HG03354 (cell line): ENCODE measurements around the gene MAFF.

Experiments used
- ATAC-seq: cut with Tn5 transposase; IDR thresholded peaks from one replicate; pipeline ENCODE4 v1.9.1; 2021; ENCODE audit warnings: mild to moderate bottlenecking; ENCODE audit not compliant: unreplicated experiment, poor library complexity, severe bottlenecking

MAFF gene

DNA sequence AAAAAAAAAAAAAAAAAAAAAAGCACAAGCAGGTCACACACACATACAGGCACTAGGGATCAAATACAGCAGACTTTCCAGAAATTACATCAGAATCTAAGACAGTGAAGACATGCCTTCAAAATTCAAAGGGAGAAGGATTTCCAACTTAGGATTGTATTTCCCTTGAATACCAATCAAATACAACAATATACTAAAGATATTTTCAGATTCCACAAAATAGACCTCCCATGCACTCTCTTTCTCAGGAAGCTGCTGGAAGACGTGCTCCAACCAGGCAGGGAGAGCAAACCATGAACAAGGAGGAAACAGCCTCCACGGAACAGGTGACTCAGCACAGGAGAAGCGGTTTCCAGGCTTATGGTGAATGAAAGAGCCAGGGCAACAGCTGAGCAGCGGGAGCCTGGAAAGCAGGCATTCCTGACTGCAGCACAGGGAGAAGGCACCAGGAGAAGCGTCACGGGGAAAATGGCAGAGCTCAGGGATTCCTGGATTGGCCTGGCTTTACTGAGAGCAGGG lies 39.0 kb downstream of the MAFF start:
- ATAC-seq = no peak

DNA sequence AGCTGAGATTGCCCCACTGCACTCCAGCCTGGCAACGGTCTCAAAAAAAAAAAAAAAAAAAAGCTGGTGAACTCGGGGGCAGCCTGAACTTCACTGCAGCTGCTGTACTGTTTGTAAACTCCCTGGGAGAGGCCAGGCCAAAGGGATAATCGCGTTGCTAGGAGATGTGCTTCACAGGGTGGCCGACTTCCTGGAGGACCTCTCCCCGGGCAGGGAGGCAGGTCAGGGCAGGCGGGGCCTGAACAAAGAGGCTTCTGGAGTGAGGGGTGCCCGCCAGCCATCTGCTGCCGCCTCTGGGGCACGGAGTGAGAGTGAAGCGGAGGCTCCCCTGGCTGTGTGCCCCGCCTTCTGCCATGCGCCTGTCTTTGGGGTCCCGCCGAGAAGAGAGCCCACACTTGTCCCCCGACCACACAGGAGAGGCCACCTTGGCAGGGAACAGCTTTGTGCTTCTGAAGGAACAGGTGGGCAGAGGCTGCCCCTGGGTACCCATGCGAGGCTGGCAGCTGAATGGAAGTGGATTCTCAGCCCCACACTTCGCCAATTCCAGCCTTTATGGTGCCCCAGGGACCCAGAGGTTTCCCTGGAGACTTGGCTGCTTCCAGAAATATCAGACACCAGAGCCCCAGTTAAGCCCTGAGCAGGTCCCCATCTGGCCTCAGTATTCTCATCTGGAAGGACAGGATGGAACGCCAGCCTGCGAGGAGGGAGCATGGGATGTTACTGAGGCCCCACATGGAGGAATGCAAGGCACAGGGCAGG lies 41.4 kb downstream of the MAFF start:
- ATAC-seq = no peak

DNA sequence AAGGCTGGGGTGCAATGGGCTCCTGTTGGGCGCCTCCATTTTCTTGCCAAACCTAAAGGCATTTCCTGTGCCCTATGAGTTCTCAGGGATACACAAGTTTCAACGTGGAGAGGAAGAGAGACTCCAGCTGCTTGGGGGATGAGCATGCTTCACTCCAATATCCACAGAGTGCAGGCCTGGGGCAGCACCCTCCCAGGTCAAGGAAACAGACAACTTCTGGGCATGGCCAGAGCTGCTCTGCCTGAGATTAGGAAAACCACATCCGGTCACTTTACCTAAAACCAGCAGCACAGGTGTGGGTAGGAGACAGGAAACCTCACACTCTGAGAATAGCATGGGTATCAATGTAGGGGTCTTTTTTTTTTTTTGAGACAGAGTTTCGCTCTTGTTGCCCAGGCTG lies 42.3 kb downstream of the MAFF start:
- no peak for ATAC-seq

DNA sequence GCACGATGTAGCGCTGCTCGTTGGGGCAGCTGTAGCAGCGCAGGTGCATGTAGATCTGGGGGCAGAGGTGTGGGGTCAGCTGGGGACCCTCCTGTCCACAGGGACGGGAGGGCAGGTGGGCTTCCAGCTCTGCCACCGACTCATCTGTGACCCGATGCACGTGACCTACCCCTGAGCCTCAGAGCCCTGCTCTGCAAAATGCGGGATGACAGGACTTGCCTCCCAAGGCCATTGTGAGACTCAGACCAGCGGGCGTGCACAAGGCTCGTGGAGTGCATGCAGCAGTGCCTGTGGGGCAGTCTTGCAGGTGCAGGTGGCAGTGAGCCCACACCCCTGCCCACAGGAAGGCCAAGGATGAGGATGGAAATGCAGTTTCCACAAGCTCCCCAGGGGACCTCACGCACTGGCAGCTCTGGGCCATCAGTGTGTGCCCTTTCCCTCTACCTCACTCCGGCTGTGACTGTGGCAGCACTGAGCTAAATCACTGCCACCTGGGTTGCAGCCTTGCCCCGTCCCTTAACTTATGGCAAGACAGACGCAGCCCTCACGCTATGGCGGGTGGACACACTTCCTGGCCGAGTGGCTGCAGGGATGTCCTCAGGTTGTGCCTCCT lies 44.4 kb downstream of the MAFF start:
- ATAC-seq = no peak

DNA sequence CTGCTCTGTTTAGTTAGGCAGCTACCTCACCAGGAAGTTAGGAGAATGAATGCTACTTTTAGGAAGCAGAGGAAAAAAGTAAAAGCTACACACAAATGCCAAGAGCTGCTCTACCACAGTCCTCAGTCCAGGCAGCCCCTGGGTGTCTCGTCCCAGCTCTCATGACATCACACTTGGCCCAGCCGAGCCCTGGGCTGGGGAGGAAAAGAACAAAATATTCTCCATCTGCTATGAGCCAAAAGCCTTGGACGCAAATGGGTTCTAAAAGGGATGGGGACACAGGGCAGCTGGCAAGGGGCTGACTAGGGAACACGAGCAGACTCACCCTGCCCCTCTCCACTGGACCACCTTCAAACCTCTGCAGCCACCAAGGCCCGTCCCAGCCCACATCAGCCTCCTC lies 44.9 kb downstream of the MAFF start:
- no peak for ATAC-seq

DNA sequence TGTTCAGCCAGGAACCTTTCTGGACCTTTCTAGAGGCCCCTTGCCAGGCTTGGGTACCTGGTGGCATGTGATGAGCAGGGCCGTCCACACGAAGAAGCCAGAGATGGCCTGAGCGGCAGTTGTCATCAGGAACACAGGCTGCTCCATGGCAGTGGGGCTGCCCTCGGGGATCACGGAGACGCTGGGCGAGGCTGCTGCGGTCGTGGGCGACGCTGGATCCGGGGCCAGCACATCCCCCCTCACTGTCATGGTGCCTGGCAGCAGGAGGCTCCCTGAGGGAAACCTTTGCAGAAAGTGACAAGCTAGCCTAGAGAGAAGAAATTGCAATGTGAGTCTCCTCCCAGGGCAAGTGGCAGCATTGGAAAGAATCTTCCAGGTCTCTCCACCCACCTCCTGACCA lies 45.9 kb downstream of the MAFF start:
- ATAC-seq = no peak

DNA sequence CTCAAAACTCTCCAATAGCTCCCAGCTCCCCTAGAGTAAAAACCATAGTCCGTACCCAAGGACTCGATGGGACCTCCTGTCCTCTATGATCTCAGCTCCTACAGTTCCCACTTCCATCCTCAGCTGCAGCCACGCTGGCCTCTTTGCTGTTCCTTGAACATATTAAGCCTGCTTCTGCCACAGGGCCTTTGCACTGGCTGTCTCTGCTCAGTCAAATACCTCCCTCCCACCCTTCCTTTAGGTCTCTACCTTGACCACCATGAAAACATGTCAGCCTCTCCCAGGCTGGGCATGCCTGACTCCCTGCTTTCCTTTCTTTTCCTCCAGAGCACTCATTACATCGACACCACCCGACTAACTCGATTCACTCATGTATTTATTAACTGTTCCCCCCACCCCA lies 46.5 kb downstream of the MAFF start:
- ATAC-seq = no peak

DNA sequence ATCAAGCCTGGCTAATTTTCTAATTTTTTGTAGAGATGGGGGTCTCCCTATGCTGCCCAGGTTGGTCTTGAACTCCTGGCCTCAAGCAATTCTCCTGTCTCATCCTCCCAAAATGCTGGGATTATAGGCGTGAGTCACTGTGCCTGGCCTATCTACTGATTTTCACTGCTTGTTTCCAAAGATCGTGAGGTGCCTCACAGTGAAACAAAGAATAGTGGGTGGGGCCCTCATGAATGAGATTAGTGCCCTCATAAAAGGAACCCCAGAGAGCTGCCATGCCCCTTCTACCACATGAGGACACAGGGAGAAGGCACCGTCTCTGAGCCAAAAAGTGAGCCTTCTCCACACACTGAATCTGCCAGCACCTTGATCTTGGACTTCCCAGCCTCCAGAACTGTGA lies 47.5 kb downstream of the MAFF start:
- ATAC-seq = no peak

DNA sequence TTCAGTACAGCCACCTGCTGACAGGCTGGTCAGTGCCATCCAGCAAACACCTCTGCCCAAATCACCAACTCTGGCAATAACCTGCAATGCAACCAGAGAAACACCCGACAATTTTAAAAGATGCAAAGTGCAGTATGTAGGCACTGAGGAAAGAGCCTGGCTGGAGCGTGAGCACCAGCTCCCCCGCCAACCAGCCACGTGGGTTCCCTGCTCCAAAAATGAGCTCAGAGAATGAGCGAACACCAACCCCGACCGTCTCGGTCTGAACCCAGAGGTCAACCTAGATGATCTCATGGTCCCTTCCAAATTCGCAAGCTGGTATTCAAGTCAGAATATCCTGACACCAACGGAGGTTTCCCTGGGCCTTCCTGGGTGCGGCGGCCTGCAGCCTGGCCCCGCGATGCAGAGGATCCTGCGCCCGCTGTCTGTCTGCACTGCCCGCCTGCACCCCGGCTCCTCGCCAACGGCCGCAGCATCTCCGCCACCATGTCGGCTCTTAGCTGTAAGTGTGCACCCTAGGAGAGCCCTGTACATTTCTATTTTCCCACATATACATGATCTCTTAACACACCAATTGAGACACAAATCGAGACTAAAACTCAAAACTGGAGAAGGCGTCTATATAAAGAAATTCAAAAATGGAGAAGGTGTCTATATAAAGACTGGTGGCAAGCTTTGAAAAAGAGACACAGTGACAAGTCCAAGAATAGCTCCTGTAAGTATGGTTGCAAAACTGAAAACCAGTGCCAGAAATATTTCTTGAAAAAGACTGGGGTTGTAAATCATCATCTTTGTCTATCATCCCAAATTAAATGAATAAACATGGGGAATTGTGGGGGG lies 48.2 kb downstream of the MAFF start:
- no peak for ATAC-seq

DNA sequence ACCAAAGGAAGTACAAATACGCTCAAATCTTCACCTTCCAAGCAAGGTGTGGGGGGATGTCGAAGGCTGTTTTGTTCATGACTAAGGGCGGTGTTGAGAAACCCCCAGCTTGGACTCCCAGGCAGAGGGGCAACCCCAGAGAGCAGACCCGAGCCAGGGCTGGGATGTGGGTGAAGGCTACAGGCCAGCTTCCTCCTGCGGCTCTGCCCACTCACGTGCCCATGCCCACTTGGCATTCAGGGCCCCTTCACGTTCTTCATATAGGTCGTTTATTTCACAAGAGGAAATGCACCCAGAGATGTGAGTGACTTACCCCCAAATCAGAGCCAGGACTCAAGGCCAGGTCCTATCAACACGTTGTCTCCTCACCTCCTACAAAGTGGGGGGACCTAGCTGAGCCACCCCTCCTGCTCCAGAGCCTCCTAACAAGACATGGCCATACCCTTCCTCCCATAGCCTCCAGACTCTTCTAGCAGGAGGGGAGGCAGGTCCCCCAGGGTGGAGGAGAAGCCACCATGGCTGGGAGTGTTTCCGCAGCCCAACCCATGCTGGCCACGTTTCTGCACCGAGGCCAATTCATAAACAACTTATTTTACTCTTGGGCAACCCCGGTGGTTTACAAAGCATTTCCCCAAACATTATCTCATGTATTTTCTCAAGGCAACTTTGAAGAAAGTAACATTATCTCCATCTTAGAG lies 49.0 kb downstream of the MAFF start:
- ATAC-seq = no peak

DNA sequence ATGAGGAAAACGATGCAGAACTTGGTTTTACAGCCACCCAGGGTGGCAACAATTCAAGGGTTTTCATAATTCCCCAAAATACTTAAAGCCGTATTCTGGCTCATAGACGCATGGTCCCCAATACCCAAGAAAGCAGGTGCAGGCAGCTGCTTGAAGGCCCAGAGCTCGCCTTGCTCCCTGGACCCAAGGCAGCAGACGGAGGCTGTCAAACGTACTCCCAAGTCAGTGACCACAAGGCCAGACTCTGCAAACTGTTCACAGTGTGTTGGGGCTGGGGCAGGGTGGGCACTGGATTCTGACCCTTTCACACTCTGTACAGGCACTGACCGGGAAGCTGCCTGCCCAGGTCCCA lies 49.5 kb downstream of the MAFF start:
- no peak for ATAC-seq

DNA sequence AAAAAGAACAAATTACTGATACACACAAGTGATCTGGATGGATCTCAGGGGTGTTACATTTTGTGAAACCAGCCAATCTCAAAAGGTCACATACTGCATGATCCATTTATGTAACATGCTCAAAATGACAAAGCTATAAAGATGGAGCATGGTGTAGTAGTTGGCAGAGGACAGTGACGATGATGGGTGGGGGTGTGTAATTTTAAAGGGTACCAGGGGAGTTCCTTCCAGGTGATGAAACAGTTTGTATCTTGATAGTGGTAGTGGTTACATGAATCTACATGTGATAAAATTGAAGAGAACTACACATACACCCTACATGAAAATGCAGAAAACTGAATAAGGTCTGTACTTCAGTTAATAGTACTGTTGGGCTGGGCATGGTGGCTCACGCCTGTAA lies 53.9 kb downstream of the MAFF start:
- ATAC-seq = no peak

DNA sequence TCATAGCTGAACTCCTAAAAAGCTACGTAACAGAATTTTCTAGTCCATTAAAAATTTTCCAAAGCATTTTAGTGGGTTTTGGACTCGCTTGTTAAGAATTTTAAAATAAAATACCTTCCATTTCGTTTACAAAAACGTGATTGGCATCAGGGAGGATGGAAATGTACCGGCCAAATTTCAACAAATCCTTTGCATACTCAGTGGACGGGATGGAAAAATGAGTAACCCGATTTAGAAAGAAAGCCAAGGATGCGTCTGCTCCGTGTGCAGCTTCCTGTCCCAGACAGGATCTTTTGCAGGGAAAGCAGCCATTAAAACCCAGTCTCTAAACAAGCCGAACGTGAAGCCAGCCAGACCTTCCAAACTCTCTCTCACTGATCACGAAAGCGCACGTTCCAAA lies 55.4 kb downstream of the MAFF start:
- no peak for ATAC-seq

DNA sequence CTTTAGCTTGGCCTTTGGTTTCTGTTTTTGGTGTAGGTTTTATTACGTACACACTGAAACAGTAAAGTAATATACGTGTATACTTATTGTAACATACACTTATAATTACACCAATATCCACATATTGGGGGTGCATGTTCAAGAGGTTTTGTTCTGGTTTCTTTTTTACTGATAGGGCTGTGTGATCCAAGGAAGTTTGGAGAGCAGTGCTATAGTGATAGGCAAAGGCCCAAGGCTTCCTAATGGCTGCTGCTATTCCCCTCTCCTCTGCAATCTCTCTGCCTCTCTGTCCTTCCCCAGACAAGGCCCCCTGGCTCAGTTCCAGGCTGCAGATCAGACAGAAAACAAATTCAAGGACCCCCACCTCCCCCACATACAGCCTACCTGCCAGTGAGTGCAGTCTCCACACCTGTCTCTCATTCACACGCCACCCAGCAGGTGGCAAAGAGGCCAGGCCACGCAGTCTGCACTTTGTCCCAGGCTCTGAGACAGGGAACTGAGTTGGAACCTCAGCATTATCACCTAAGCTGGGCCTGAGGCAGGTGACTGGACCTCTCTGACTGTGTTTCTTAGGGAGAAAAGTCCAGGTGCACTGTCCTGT lies 56.0 kb downstream of the MAFF start:
- no peak for ATAC-seq

DNA sequence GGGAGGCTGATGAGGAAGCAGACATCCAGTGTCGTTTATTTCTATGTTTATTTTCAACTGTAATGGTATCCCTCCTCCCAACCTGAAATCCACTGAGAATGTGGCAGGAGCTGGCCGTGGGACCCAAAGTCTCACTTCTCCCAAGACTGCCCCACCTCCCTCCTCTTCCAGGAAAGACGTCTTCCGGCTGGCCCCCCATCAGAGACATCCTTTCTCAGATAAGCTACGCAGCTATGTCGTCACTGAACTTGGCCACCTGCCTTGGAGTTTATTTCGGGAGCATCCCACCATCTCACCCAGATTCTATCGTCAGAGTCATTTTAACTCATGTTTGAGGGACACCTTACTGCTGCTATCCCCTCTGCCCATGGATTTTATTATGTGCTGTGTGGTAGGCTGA lies 57.1 kb downstream of the MAFF start:
- ATAC-seq = no peak

DNA sequence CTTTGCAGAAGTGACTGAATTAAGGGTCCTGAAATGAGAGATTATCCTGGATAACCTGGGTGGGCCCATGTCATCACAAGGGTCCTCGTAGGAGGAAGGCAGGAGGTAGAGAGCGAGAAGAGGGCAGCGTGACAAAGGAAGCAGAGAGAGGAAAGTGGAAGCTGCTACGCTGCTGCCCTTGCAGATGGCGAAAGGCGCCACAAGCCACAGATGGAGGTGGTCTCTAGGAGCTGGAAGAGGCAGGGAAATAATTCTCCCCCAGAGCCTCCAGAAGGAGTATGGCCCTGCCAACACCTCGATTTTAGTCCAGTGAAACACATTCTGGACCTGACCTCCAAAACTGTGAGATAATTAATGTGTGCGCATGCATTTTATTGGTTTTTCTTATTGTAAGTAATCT lies 57.6 kb downstream of the MAFF start:
- ATAC-seq = no peak

DNA sequence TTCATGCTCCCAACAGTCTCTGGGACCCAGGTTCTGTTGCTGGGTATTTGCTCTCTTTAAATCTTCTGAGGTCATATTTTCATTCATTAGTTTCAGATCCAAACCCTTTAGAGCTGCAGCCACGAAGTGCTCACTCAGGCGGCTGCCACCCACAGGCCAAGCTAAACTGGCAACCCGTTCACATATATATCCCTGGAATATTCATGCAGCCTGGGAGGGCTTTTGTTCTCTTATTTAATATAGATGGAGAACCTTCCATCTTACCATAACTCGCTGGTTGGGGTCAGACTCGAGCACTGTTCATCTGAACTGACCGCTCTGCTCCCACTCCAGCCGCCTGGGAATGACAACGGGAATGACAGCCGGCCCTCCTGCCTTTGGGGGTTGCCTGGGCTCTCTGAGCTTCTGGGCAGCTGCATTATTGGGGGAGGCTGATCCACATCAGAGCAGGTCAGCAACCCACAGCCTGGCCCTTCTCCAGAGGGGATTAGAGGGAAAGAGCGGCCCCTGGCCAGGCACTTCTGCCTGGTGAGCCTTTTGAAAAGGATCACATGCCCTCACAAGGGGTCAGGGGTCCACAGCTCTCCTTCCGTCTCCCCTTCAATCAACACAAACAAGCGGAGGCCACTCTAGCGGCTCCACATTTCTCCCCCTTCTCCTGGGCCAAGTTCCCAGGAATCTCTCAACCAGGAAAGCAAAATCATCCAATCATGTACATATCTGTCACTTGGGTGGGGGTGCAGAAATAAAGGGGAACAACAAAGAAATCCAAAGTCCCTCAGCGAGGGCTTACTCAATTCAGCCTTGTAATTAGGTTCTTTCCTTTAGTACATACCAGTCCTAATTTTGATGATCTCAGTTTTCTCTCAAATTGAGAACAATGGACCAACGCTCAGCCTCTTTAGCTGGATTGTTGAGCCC lies 59.2 kb downstream of the MAFF start:
- no peak for ATAC-seq

DNA sequence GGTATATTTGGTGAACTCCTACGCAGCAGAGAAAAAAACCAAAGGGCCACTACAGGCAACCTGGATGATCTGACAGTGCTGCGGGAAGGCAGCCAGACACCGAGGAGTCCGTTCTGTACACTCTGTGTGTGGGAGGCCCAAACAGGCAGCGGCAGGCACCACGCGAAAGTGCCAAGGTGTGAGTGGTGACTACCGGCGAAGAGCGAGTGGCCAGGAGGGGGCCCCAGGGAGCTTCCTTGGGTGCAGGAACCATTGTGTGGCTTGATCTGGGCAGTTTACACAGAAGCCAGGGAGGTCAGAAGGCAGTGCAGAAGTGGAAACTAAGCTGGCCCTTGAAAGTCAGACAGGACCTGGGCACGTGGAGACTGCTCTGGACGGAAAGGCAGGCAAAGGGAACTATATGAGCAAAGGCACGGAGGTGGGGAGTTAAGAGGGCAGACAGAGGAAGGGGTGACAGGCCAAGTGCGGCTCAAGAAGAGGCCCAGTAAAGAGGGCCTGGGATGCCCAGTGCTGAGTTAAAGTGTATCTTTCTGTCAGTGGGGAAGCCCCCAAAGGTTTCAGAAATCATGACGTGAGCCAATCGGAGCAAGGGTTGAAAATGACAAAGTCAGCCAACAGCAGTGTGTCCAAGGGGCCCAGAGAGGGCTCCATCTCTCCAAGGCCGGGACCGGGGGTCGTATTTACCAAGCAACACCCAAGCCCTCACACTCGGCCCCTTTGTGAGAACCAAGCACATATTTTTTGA lies 60.4 kb downstream of the MAFF start:
- no peak for ATAC-seq
